GM18867 (cell line): ENCODE results near the gene EXOC6.

Source experiments
- ATAC-seq: cut with Tn5 transposase; IDR thresholded peaks from one replicate; pipeline ENCODE4 v1.9.1; 2021; ENCODE audit warnings: mild to moderate bottlenecking, moderate library complexity; ENCODE audit not compliant: unreplicated experiment

Gene EXOC6

DNA sequence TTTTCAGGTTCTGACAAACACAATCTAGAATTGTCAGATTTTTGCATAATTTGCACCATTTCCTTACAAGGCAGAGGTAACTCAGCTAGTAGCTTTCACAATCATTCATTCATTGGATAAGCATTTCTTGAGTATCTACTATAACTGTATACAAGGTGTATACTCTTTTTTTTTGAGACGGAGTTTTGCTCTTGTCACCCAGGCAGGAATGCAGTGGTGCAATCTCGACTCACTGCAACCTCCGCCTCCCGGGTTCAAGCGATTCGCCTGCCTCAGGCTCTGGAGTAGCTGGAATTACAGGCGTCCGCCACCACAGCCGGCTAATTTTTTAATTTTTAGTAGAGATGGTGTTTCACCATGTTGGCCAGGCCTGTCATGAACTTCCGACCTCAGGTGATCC, 16.2 kb upstream of the EXOC6 start:
- ATAC-seq: no peak

DNA sequence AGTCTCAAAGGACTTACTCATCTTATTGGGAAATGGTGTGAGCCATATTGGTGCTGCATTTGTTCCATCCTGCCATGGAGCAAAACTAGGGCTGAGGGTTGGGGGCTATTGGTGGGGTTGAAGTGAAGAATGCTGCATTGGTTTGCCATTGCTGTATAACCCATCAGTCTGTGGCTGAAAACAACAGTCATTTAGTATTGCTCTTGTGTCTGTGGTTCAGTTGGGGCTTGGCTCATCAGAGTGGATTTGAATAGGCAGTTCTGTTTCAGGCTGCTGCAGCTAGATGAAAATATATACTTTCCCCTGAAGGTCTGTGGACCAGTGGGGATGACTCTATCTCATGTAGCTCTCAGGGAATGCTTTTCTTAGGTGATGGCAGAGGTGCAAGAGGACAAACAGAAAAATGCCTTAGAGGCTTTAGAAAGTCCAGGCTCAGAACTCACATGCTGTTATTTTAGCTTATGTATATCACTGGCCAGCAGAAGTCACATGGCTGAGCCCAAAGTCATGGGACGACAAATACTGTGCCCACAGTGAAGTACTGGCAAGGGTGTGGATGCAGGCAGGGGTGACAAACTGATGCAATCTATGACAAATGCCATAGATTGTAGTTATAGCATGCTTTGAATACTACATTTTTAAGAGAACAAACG, 15.2 kb upstream of the EXOC6 start:
- ATAC-seq: no peak

DNA sequence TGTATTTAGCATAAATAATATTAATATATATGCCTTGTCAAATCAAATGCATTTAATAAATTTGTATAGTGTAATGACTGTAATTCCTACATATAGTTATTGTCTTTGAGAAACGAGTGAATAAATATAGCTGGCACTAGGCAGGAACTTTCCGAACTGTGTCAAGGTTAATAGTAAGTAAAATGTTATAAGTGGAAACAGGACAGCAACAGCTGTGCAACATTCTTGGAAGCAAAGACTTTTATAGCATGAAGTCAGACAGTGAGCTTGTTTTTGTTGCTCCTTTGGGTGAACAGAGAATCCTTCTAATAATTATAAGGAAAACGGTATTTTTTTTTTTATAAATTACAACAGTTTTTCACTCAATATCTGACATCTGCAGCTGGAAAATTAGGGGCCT, 14.0 kb upstream of the EXOC6 start:
- no peak for ATAC-seq

DNA sequence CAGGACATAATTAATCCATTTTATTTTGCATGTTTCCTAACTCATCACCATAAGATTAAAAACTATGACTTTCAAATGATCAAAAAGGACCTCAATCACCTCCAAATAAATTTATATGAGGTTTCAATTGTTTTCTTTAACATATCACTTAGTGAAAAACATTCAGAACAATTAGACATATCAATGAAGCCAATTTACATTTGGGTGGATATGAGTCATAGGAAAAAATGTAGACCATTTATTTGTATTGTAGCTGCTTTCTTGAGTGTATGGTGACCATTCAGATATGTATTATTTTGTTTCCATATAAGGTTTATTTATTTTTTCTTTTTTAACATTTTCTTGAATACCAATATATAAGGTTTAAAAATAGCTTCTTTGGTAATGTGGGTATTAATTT, 13.3 kb upstream of the EXOC6 start:
- ATAC-seq: no peak

DNA sequence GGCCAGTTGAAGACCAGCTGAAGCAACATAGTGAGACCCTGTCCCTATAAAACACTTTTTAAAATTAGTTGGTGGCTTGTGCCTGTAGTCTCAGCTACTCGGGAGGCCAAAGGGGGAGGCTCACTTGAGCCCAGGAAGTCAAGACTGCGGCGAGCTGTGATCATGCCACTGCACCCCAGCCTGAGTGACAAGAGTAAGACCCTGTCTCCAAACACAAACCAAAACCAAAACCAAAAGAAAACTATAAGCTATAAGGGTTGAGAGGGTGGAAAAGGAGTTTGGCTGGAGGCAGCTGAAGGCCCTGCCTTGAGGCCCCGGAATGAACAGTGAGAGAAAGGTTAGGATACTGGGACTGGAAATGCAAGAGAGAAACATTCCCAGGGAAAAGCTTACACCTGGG, 10.9 kb upstream of the EXOC6 start:
- no peak for ATAC-seq

DNA sequence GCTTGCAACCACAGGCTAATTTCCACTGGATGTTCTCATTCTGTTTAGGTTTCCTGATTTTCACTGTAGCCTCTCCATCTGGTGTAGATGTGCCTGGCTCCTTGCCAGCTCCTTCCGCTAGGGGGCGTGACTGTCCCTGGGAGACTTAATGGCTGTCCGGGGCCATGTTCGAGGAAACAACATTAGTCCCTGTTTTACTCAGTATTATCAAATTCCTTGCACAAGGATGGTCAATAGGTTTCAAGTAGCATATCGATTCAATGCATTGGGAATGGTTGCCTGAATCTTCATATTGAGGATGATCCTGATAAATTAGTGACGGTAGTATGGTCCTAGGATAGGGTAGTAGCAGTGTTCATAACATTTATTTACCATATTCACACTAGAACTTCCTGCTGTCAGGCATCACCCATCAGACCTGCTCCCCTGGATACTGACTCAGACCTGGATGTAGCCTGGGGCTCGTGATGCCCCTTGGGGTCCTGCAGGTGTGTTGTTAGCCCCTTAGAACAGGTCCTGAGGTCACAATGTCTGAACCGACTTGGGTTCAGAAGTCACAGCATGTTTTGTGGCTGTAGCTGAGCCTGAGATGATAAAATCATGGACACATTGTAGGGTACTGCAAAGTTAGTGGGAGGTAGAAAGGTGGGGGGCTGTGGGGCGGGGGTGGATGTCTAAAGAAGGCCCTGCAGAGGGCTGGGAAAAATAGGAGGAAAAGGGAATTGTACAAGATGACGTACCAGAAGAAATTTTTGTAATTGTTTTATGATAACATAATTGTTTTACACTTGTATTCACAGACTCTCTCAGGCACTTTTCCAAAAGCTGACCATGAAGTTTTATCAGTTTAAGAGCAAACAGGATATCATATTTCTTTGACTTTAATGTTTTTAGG, 8.9 kb upstream of the EXOC6 start:
- no peak for ATAC-seq

DNA sequence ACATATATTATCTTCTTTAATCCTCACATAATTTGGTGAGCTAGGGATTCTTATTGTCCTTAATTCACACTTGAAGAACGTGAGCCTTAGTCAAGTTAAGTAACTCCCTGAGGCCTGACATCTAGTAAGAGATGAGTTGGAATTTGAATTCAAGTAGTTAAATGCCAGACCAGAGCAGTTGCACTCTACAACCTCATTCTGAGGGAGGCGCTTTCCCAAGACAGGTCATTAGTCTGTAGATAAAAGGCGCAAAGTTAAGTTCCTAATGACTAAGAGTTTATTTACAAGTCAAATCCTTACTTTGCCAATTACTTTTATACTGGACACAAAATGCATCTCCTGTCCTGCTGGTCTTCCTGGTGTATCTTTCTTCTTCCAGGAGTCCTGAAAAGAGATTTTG, 3.6 kb upstream of the EXOC6 start:
- ATAC-seq: no peak

DNA sequence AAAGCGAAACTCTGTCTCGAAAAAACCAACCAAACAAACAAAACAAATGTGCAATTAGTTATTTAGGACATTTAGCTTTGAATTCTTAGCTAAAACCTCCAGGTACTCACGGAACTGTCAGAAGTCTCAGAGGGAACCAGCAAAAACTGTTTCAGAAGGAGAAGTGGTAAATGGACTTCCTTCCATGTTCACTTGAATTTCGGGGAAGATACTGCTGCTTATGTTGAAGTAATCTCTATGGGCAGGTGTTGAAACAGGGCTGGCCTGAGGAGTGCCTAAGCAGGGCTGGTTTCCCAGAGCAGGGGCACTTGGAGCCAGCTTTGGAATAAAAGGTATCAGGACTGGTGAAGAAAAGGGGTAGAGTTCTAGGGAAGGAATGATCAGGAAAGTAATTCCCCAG, 2.4 kb upstream of the EXOC6 start:
- no peak for ATAC-seq

DNA sequence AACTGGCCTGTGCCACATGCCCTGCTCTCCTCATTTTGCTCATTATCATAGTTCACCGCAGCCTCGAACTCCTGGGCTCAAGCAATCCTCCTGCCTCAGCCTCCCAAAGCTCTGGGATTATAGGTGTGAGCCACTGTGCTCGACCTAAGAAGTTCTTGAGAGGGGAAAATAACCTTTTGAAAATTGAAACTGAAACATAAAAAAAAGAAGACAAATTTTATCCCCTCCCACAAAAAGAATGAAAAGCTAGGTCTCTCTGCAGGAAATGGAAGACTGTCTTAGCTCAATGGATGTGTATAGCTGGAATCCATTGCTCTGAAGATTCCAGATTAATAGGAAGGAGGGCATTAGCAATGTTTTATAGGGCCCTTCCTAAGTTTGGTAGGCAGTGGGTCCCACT, 2.0 kb upstream of the EXOC6 start:
- no peak for ATAC-seq

DNA sequence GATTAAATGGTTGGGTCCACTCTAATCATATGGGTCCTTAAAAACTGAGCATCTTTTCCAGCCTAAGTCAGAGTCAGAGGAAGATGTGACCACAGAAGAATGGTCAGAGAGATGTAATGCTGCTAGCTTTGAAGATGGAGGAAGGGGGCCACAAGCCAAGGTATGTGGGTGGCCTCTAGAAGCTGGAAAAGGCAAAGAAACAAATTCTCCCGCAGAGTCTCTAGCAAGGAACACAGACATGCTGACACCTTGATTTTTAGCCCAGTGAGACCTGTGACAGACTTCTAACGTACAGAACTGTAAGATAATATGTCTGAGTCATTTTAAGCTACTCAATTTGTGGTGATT, 1.5 kb upstream of the EXOC6 start:
- ATAC-seq: no peak

DNA sequence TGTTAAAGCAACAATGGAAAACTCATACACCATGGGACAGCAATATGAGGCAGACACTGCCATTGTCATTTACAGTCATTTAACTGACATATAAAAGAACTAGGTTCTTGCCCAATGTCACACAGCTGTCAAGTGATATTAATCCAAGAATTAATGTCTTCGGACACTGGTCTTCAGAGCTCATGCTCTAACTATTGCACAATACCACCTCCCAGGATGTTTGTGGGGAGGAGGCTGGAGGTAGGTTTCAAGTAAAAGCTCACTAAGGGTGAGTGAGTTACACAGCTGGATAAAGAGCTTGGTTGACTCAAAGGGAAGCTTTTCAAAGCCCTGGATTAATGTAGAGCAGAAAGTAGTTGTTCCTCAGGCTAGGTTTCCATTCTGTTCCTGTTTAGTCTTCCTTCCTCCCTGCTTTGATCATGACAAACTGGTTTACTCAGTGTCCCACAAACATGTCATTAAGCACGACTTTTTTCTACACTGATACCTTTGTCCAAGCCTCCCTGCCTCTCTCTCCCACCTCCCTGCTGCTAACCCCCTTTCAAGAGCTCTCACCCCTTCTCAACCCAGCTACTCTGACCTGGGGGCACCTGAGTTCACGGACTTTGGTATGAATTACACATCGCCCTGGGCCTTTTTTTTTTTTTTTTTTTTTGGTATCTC, 987 bp upstream of the EXOC6 start:
- ATAC-seq: no peak

DNA sequence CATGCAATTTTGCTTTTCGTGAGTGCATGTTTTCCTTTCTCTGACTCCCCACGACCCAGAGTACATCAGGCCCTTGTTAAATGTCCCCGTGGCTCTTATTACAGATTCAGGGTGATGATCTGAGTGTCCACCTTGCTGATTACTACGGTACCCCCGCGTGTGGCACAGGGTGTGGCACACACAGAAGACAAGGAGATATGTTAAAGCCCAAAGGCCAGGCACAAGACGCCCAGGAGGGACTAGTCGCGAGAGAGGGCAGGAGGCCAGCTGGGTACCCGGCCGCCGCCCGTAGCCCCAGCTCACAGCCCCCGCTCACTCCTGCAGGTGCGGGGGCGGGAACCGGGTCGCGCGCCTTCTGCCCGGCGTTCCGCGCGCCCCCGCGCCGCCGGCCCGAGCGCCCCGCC, 281 bp upstream of the EXOC6 start:
- no peak for ATAC-seq

DNA sequence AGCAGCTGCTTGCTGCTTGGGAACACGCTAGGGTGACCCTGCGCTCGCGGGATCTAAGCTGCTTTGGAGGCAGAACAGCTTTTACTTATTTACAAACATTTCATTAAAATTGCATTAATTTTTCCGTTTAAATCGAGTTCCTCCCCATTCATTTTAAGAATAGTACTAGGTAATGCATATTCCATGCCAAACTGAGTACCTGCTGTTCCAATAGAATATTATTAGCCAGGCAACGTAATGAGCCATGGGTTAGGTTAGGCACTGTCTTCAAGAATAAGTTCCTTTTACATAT, 860 bp downstream of the EXOC6 start:
- no peak for ATAC-seq

DNA sequence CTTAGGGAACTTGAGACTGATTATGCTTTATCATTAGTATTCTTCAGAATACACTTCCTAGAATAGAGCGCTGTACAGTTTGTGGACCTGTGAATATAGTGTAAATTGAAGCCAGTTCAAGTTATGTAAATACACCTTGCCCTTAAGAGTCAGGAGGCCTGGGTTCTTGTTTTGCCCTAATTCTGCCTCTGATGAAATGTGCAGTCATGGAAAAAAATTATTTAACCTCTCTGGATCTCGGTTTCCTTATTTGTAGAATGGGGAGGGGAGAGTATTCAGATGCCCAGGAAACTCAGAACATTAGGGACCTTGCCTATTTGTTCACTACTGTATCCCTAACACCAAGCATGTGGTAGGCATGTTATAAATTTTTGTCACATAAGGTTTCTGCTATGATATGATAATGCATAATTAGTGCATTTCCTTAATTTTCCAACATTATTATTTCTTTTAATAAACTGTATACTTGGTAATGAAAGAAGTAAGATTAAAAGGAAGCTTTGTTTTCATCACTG, 1.3 kb downstream of the EXOC6 start:
- ATAC-seq: no peak

DNA sequence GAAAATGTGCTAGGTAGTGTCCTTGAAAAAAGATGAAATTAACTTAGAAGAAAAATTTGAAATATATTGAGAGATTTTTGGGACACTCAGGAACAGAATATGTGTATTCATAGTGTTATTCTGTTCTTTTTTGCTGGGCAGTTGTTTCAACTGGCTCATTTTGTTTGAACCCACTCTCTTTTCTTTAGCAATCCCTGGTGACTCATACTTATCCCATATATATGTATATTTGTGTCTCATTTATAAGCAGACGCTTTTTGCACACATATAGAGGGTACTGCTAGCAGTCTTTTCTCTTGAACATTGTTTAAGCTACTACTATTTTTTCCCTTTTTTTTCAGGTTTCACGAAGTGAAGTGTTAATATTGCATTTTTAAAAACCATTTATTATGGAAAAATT, 1.9 kb downstream of the EXOC6 start:
- ATAC-seq: no peak

DNA sequence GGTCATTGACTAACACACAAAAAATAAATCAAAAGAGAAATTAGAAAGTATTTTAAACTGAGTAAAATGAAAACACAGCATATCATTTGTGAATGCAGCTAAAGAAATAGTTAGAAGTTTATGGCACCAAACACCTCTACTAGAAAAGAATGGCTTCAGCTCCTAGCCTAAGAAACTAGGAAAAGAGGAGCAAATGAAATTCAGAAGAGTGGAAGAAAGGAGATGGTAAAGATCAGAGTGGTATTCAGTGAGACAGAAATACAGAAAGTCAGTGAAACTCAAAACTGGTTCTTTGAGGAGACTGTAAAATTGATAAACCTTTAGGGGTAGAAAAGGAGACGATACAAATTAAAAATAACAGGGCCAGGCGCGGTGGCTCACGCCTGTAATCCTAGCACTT, 2.7 kb downstream of the EXOC6 start:
- ATAC-seq: no peak

DNA sequence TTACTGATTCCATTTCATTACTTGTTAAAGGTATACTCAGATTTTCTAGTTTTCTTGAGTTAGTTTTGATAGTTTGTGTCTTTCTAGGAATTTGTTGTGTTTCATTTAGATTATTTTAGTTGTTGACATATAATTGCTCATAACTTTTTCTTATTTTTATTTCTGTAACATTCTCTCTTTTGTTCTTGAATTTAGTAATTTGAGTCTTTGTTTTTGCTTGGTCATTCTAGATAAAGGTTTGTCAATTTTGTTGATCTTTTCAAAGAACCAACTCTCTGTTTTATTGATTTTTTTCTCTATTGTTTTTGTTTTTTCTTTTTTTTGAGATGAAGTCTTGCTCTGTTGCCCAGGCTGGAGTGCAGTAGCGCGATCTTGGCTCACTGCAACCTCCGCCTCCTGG, 7.2 kb downstream of the EXOC6 start:
- no peak for ATAC-seq

DNA sequence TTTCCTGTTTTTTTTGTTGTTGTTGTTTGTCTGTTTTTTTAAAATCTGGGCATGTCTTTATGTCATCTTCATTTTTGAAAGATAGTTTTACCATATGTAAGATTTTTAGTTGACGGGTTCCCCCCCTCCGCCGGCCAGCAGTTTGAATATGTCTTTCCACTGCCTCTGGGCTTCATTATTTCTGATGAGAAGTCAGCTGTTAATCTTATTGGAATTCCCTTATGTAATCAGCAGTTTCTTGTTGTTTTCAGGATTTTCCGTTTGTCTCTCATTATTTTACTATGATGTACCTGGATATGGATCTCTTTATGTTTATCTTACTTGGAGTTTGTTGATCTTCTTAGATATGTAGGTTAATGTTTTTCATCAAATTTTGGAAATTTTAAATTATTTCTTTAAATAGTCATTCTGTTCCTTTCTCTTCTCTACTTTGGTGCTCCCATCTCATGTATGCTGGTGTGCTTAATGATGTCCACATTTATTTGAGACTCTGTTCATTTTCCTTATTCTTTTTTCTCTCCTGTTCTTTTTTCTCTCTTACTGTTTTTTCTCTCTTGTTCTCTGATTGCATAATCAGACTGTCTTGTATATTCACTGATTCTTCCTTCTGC, 9.7 kb downstream of the EXOC6 start:
- ATAC-seq: no peak

DNA sequence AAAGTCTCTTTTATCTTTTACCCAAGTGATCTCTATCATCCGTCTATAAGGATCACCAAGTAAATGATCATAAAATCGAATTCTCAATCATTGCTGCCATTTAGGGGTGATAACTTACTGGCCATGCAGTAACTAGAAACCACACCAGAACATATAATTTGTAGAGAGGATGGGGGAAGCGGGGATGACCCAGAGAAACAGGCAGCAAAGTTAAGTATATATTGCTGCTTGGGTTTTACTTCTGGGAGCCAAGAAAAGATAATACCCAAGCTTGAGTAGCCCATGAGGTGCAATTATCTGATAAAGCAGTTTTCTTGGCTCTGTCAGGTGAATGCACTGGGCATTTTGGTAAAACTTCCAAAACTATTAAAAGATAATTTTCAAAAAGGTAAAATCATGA, 18.9 kb downstream of the EXOC6 start:
- no peak for ATAC-seq

DNA sequence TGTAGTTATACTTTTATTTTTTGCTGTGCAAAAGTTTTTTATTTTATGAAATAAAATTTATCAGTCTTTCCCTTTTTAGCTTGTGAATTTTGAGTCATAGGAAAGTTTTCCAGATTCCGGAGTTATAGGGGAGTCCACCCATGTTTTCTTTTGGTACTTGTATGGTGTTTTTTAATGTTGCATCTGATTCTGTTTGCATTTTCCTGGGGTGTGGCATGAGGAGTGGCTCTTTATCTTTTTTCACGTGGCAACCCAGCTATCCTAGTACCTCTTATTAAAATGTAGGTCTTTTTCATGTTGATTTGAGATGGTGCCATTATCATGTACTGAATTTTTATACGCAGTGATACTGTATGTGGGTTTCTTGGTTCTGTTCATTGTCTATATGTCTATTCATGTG, 19.7 kb downstream of the EXOC6 start:
- ATAC-seq: no peak

DNA sequence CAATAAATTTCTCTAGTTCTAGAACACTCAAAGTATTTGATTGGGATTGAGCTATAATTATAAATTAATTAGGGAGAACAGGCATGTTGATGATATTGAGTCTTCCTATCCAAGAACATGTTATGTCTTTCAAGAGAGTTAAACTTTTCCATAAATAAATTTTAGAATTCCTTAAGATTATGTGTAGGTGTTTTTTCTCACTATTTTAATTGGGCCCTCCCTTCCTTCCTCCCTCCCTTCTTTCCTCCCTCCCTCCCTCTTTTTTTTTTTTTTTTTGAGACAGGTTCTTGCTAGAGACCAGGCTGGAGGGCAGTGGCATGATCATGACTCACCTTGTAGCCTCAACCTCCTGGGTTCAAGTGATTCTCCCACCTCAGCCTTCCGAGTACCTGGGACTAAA, 20.2 kb downstream of the EXOC6 start:
- no peak for ATAC-seq

DNA sequence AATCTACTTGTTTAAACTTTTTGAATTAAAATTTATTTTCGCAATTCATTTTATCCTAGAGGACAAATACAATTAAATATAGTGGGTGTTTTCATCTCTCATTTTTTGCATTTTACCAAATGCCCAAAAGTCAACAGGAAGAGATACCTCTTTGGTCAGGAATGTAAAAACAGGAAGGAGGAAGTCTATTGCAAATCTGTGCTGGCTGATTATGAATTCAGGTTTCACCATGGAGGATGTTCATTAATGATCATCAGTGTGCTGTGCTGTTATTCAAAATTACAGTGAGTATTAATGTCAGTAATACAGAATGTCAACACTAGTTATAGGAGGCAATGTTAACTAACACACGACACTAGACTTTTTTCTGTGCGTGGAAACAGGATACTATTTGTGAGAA, 24.7 kb downstream of the EXOC6 start:
- ATAC-seq: no peak
